ENCODE data around the gene INPP5A. TPM values are rescaled to one million over a fixed set of nuclear protein-coding genes. Genes with fewer than 3 reads are reported as not detected.
"Not testable (repeated sequence)": the region's sequence is repeated elsewhere in the genome, so short reads cannot be mapped to it uniquely, and the experiment has no call there.

INPP5A gene
- total RNA-seq, 1 donor from 2014 or later, result 108 TPM

DNA sequence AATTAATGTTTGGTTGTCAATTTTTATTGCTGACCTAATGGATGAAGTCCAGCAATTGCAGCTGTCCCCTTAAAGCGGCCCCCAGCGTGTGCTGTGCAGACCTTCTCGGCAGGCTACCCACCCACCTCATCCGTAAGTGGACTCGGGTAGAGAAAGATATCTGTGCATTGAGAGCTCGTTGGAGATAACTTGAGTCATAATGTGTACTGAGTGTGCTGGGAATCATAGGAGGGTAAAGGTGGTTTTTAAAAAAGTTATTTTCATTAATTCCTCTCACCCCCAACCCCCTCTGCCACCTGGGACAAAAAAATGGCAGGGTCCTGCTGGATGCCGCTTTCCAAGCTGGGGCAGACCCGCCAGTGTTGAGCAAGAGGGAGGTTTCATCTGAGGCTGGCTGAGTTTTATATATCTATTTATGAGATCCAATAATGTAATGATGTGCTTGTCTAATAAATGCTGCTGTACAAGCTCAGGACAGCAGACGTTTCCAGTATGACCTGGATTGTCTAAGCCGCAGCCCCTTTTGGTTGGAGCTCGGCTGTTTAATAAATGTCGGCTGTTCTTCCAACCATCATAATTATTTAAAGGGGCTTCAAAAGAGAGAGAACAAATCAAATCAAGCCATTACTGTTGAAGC is 129.2 kb downstream of the INPP5A start:
- ATAC-seq, result no peak
- DNase-seq, result no peak
- intact Hi-C loops (cut with micrococcal nuclease), result no loop called here

DNA sequence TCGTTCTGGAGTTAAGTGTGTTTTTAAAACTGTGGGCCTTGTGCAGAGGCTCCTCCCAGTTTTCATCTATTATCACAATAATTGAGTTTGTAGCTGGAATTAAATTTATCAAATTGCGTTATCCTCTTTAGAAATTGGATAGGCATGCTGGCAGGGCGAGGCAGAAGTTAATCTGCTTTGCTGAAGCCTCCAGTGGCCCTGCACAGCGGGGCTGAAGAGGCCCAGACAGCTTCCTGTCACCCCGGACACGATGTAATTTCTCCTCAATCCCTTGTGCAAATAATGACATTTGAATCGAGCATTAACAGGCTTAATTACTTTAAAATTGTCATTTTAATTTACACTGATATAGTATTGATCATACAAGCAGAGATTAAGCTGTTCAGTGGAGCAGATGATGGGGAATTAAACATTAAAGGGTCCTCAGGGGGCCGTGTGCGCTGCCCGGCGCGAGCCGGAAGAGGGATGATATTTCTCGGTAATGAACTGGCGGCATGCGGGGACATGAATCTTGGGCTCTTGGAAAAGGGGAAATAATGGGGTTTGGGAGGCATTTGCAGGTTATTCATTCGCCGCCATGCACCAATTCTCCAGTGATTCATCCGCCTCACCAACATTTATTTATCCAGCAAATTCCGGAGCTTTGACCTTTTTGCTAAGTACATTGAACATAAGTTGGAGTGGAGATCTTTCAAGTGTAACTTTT is 129.9 kb downstream of the INPP5A start:
- DNase-seq (no peak), ATAC-seq (no peak)
- intact Hi-C loops (cut with micrococcal nuclease), result no loop called here

DNA sequence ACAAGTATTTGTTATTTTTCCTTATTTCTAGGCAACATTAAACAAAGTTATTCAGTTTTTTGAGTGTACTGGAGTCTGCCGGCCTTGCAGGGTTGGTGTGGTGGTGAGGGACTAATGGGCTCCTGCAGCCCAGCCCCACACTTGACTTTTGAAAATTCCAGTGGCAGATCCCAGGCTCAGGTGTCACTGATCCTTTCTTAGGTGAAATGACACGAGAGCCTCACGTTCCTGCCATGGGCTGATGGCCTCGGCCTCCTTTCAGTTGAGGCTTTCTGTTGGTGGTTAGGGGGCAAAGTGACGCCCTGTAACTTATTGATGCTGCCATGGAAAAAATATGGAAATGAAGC is 130.4 kb downstream of the INPP5A start:
- intact Hi-C loops (cut with micrococcal nuclease), result no loop called here
- no peak for ATAC-seq
- DNase-seq, result no peak

DNA sequence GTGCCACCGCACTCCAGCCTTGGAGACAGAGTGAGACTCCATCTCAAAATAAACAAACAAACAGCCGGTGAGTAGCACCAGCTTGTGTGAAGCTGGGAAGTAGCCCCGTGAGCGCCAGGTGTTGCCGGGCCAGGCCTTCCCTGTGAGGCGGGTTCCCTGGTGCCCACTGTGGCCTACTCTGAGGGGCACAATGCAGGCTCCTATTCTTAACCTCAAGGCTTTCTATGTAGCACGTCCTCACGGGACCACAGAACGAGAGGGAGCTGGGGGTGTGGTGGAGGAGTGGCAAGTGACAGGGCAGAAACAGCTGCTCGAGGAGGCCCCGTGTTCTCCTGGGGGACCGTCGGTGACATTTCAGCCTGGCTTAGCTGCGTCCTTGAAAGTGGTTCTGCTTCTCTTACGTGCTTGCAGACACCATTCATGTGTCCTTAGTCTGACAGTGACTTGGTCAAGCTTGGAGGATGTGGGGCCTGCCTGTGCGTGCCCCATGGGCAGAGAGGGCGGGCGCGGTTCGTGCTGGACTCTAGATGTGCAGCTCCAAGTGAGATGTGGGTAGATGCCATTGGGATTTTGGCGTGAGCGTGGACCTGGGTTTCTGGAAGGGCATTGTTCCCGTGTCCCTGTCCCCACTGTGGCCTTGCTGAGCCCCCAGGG is 131.7 kb downstream of the INPP5A start:
- intact Hi-C loops (cut with micrococcal nuclease), result no loop called here
- DNase-seq (no peak), ATAC-seq (no peak)

DNA sequence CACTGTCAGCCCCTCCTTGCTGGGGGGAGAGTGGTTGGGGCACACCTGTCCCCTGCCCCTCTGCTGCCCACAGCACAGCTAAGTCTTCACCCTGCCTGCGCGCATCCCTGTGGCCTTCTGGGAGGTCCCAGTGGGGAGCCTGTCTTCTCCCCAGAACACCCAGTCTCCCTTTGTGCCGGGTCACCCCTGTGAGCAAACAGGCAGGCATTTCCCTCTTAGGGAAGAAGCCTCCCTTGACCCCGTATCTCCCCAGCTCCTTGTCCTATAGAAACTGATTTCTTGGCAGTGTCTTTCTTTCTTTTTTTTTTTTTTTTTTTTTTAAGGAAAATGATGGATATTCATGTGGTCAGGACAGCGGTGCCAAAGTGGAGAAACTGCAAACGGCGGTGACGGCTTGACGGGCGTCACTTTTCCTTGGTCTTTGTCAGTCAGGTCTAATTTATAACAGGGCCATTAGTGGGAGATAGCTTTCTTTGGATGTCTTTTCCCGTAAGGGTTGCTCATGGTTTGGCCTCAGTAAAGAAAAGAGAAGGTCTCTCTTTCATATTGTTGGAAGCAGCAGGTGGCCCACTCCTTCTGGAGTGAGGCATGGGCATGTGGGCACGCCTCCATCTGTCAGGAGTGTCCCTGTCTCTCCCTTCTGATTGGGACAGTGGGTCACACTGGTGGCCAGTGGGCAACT is 133.1 kb downstream of the INPP5A start:
- ATAC-seq (peak; percentile 13), DNase-seq (no peak)
- intact Hi-C loops (cut with micrococcal nuclease), result no loop called here

DNA sequence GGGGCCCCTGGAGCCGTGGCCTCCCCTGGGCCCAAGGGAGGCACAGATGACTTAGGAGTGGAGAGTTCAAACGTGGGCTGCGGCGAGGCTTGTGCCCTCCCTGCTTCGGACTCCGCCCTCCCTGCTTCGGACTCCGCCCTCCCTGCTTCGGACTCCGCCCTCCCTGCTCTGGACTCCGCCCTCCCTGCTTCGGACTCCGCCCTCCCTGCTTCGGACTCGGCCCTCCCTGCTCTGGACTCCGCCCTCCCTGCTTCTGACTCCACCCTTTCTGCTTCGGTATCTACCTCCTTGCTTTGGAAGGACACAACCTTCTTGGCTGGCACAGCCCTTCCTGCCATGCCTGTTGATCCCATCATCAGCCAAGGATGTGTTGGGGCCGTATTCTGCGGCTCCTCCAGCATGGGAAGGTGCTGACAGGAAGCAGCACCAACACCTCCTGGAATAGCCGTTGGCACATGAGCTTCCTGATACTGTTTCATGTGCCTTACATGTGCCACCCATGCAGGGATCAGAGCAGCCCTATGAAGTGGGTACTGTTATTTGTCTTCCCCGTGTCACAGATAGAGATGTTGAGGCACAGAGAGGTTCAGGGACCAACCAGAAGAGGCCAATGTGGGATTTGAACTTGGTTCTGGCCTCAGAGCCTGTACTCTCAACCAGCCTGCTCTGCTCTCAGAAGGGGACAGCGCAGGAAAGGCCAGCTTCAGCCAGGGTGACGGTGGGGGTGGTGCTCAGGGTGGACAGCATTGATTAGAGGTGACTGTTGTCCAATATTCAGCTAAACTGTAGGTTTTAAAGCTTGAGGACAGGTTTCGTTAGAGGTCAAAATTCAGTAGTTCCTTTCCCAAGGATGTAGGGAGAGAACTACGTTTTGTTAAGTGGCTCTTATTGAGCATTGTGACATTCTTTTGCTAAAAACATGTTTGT is 133.9 kb downstream of the INPP5A start:
- peak; percentile 93 for ATAC-seq
- peak; percentile 65 for DNase-seq
- intact Hi-C loops (cut with micrococcal nuclease), result no loop called here

DNA sequence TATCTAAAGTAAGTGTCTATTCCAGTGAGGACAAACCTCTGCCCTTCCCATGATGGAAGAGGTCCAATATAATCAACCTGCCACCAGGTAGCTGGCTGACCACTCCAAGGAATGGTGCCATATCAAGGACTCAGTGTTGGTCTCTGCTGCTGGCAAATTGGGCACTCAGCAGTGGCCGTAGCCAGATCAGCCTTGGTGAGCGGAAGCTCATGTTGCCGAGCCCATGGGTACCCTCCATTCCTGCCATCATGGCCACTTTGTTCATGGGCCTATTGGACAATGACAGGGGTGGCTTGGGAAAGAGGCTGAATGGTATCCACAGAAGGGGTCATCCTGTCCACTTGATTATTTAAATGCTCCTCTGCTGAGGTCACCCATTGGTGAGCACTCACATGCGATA is 136.2 kb downstream of the INPP5A start:
- DNase-seq; ATAC-seq; intact Hi-C loops (cut with micrococcal nuclease): not testable (repeated sequence)

DNA sequence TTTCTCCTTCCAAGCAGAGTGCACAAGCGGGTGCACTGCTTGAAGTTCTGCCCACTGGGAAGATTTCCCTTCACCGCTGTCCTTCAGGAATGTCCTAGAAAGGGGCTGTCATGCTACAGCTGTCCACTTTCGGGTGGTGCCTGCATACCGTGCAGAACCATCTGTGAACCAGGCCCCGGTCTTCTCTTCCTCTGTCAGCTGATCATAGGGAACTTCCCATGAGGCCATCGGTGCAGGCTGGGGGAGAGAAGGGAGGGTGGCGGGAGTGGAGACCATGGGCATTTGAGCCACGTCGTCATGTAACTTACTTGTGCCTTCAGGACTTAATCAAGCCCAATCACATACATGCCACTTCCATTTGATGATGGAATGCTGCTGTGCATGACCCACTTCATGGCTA is 136.7 kb downstream of the INPP5A start:
- no peak for DNase-seq
- no peak for ATAC-seq
- intact Hi-C loops (cut with micrococcal nuclease), result no loop called here

DNA sequence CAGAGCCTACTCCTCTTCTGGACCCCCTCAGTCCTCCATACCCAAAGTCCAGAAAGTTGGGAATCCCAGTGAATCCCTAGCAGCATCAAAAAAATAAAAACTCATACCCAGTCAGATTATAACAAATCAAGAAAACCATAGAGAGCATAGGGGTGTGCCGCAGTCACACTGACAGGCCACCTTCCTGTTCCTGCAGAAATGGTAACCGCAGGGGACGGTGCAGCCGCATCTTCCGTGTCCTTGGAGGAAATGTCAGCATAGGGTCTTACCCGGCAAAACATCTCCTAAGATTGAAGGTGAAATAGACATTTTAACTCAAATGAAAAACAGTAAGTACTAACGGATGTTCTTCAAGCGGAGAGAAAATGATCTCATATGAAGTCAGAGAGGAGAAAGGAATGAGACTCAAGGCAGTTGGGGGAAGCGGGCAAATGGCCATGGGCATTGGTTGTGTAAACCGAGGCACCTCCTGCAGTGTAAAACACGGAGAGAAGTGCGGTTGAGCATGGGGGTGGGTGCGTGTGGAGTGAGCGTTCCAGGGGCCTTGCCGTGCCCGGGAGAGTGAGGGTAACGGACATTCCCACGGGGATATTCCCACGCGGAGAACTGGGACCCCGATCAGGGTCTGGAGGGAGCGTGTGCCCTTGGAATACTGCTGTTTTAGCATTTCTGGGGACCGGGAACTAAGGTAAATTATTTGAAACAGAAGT is 137.6 kb downstream of the INPP5A start:
- intact Hi-C loops (cut with micrococcal nuclease), result no loop called here
- no peak for DNase-seq
- no peak for ATAC-seq

DNA sequence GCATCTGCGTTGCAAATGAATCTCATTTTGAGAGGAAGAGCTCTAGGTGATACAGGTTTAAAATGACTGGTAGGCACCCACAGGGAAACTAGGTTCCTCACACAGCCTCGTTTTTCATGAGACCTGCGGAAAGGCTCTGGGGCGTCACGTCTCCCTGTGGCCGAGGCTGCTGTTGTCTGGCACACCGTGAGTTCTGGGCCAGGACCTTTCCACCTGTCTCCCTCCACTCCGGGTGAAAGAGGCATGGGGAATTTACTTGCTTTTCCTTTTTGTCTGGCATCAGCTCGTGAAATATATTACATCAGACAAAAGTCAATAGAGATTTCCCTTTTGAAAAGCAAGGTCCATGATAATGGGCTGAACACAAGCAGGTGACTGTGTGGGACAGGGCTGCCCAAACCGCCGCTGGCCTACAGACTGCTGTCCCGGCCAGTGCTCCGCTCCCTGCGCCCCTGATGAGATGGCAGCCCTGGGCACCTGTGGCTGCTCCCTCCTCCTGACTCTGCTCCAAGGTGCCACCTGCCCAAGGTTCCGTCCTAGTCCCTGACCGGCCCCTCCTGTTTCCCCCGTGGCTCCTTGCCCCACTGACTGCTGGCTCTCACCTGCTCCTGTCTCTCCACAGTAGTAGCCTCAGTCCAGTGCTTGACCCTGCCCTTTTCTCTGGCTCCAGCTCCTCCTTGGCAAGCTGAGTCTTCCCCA is 138.8 kb downstream of the INPP5A start:
- intact Hi-C loops (cut with micrococcal nuclease), result no loop called here
- DNase-seq, result no peak
- ATAC-seq, result peak; percentile 25

DNA sequence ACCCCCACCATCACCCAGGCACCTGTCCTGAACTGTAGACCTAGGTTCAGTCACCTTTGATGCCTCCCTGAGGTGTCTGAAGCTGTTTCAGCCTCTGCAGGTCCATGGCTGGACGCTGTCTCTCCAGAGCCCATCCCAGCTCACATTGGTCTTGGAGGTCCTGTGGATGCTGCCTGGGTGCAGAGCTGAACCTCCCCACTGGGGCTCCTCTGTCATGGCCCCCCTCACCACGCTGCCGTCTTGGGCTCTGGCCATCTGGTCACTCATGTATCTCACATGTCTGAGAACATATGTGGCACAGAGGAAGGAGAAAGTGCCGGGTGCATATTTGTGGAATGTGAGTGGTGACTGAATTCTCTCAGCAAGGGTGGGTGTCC is 139.5 kb downstream of the INPP5A start:
- intact Hi-C loops (cut with micrococcal nuclease), result no loop called here
- no peak for DNase-seq
- ATAC-seq, result no peak

DNA sequence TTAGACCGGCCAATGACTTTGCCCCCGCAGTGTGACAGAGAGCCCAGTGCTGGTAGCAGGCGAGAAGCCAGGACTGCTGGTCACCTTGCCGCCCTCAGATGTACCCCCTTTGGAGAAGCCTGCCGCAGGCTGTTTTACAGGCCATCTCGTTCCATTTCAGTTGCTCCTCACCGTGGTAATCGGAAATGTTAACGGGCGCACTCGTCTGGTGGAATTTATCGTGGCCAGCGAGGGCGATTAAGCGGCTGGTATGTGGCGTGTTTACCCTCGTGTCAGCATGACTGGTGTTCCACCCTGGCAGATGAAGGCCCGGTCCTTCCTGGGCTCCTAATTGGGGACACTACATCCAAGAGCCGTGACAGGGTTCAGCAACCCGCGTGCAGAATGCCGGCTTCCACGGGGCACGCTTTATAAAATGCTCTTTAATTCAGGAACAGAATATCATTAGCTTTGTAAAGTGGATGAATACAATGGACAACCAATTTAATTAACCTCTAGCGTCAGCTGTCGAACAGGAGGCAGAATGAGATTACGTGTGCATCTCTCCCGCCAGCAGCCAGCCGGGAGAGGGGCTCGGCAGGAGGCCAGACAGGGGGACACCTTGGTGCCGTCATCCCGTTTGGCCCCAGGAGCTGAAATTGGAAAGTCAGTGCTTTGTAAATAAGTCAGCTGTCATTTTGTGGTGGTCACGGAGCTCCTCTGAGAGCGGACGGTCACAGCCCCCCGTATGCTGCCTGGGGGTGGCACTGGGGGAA is 140.1 kb downstream of the INPP5A start:
- ATAC-seq (no peak), DNase-seq (no peak)

DNA sequence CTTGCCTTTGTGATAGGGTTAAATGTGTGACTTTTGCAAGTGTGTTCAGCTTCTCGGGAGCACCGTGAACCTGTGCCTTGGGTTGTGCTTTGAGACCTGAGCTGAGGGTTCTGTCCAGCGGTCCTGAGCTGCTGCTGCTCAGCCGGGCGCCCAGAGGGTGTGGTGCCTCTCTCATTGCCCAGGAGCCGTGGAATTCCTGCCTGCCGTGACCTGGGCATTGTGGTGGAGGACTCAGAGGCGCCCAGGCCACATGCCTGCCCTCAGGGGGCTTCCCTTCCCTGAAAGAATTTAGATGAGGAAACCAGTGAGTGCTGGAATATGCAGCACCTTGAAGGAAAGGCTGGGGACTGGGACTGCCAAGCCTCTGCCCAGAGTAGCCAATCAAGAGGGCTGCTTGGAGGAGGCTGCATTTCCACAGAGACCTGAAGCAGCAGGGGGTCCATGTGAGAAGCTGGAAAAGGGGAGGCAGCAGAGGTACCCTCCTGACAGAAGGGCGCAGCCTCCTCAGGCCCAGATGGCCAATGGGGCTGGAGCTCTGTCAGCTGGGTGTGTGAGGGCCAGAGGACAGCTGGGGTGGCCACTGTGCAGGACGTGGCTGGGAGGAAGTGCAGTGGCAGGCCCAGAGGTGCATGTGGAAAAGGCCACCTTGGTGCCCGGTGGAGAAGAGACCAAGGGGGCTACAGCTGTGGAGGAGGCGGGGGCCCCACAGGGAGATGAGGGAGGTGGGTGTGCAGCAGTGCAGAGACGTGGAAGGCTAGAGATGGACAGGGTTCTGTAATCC is 141.0 kb downstream of the INPP5A start:
- ATAC-seq (no peak), DNase-seq (no peak)
- intact Hi-C loops (cut with micrococcal nuclease), result no loop called here

More for the DNA sequence above, 140.1 kb downstream of the INPP5A start:
- intact Hi-C loops (cut with micrococcal nuclease), result no loop called here

DNA sequence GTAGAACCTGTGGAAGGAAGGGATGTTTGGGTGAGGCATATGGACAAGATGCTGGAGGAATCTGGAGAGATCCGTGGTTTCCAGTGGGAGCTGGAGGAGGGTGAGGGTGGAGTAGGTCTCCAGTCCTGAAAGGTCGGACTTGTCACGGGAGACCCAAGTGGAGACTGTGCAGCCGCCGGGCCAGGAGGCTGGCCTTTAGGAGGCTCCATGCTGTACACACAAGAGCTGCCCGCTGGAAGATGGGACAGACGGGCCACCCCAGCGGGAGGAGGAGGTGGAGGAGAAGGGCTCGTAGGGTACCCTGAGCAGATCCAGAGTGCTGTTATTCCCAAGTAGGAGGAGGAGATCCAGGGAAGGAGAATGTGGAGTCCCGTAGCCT is 141.6 kb downstream of the INPP5A start:
- DNase-seq (no peak), ATAC-seq (no peak)
- intact Hi-C loops (cut with micrococcal nuclease), result no loop called here

DNA sequence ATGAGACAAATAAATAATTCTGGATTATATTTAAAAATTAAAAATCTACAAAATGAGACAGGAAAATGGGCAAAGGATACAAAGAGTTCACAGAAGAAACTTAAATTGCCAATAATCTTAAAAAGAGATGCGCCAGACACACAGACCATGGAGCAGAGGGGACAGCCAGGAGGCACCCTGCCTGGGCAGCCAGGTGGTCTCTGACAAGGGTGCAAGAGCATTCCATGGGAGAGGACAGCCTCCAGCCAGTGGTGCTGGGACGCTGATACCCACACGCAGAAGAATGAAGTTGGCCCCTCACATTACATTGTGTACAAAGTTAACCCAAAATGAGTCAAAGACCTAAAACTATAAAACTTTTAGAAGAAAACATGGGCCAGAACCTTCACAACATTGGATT is 142.1 kb downstream of the INPP5A start:
- intact Hi-C loops (cut with micrococcal nuclease), result no loop called here
- no peak for ATAC-seq
- DNase-seq, result no peak

DNA sequence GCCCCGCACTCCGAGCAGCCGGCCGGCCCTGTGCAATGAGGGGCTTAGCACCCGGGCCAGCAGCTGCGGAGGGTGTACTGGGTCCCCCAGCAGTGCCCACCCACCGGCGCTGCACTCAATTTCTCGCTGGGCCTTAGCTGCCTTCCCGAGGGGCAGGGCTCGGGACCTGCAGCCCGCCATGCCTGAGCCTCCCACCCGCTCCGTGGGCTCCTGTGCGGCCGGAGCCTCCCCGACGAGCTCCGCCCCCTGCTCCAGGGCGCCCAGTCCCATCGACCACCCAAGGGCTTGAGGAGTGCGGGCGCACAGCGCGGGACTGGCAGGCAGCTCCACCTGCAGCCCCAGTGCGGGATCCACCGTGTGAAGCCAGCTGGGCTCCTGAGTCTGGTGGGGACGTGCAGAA is 143.2 kb downstream of the INPP5A start:
- ATAC-seq, result not testable (repeated sequence)

More for the DNA sequence above, 143.2 kb downstream of the INPP5A start:
- DNase-seq; intact Hi-C loops (cut with micrococcal nuclease): not testable (repeated sequence)
